Osteocyte (in vitro differentiated cells): ENCODE data around the gene LRCH1. TPM values are rescaled to one million over a fixed set of nuclear protein-coding genes. Genes with fewer than 3 reads are reported as not detected.
A peak's percentile ranks its signal among the peaks of the same experiment; 100 is the strongest.

Experiments used
- DNase-seq: peaks from one replicate; pipeline ENCODE4 v3.0.0; 2021; ENCODE audit warnings: mixed read lengths; ENCODE audit not compliant: unreplicated experiment; ENCODE audit errors: extremely low spot score
- H3K27ac Mint-ChIP-seq: one replicate; pipeline ENCODE4 v1.8.0; 2021; ENCODE audit warnings: mild to moderate bottlenecking, mixed read lengths; ENCODE audit not compliant: unreplicated experiment
- H3K27me3 Mint-ChIP-seq: one replicate; pipeline ENCODE4 v1.8.0; 2021; ENCODE audit warnings: mixed read lengths; ENCODE audit not compliant: unreplicated experiment
- H3K36me3 Mint-ChIP-seq: one replicate; pipeline ENCODE4 v1.8.0; 2021; ENCODE audit warnings: mixed read lengths; ENCODE audit not compliant: unreplicated experiment
- H3K4me1 Mint-ChIP-seq: one replicate; pipeline ENCODE4 v1.8.0; 2021; ENCODE audit warnings: mixed read lengths; ENCODE audit not compliant: unreplicated experiment
- H3K4me3 Mint-ChIP-seq: one replicate; pipeline ENCODE4 v1.8.0; 2021; ENCODE audit warnings: mild to moderate bottlenecking, moderate library complexity, mixed read lengths; ENCODE audit not compliant: unreplicated experiment
- H3K9me3 Mint-ChIP-seq: one replicate; pipeline ENCODE4 v1.8.0; 2021; ENCODE audit warnings: mixed read lengths; ENCODE audit not compliant: unreplicated experiment
- CTCF ChIP-seq: fragments of 200-600 bp; sonication (generic); IDR thresholded peaks from 2 replicates; pipeline ENCODE4 v1.5.0; 2021; ENCODE audit warnings: antibody characterized with exemption, mild to moderate bottlenecking, moderate library complexity
- total RNA-seq: library from RNA; stranded (reverse); gene quantifications from 2 replicates; pipeline ENCODE4 v1.2.1, GENCODE V29; 2021

Gene LRCH1
- total RNA-seq, 1 donor from 2014 or later: 13.9 TPM

GRCh38 chr13:46572752-46573431 is 19.9 kb downstream of the LRCH1 start:
- no peaks in the 10 kb centered on the region for H3K9me3 Mint-ChIP-seq
- no peak overlapping the region for H3K27ac Mint-ChIP-seq
- H3K36me3 Mint-ChIP-seq: no peaks in the 10 kb centered on the region
- no peak for DNase-seq
- no peak overlapping the region for H3K4me3 Mint-ChIP-seq
- TF ChIP-seq CTCF: no peak
- peaks cover 50% of the 10 kb centered on the region for H3K4me1 Mint-ChIP-seq
- no peaks in the 10 kb centered on the region for H3K27me3 Mint-ChIP-seq

- no peak for TF ChIP-seq CTCF
- H3K9me3 Mint-ChIP-seq: no peaks in the 10 kb centered on the region
- H3K4me1 Mint-ChIP-seq: peaks cover 65% of the 10 kb centered on the region
- H3K27ac Mint-ChIP-seq: no peak overlapping the region
- no peaks in the 10 kb centered on the region for H3K27me3 Mint-ChIP-seq
- H3K4me3 Mint-ChIP-seq: no peak overlapping the region
- no peaks in the 10 kb centered on the region for H3K36me3 Mint-ChIP-seq
- DNase-seq: no peak
Measured at GRCh38 chr13:46575301-46575771, 22.4 kb downstream of the LRCH1 start.

DNA sequence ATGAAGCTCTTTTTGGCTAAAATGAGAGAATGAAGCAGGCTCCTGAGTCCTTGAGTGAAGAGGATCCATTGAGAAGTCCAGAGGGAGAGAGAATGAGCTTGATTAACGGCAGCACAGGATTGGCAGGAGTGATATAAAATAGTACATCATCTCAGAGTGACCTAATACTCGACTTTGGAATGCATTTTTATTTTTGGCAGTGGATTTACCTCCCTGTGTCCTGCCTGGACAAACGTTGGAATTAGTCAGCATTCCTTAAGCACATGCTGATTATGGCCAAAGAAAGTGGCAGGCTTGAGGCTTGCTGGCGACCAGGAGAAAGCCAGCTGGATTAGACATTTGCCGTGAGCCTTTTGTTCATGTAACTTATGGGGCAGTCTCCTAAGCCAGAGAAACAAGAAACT is 22.9 kb downstream of the LRCH1 start:
- peak overlapping the region; percentile 65 for H3K27ac Mint-ChIP-seq
- no peaks in the 10 kb centered on the region for H3K9me3 Mint-ChIP-seq
- no peak for TF ChIP-seq CTCF
- no peaks in the 10 kb centered on the region for H3K27me3 Mint-ChIP-seq
- H3K4me1 Mint-ChIP-seq: peaks cover 60% of the 10 kb centered on the region
- DNase-seq: no peak
- H3K36me3 Mint-ChIP-seq: no peaks in the 10 kb centered on the region
- no peak overlapping the region for H3K4me3 Mint-ChIP-seq

- Mint-ChIP-seq H3K4me1 (peaks cover 51% of the 10 kb centered on the region), H3K36me3 (peaks cover 2% of the 10 kb centered on the region), H3K27ac (peak overlapping the region; percentile 63), H3K4me3 (no peak overlapping the region), H3K27me3 (no peaks in the 10 kb centered on the region), H3K9me3 (no peaks in the 10 kb centered on the region)
- TF ChIP-seq CTCF: no peak
- DNase-seq: no peak
Measured at GRCh38 chr13:46576762-46577161, 23.8 kb downstream of the LRCH1 start.

- Mint-ChIP-seq H3K27me3 (no peaks in the 10 kb centered on the region), H3K9me3 (no peaks in the 10 kb centered on the region), H3K36me3 (peaks cover 2% of the 10 kb centered on the region), H3K27ac (no peak overlapping the region), H3K4me3 (no peak overlapping the region), H3K4me1 (peaks cover 49% of the 10 kb centered on the region)
- no peak for TF ChIP-seq CTCF
- DNase-seq: no peak
Measured at GRCh38 chr13:46577696-46578589, 25.0 kb downstream of the LRCH1 start.
